KMS-11 (cell line): ENCODE results near the gene C2orf68.

Source experiments
- H2AFZ ChIP-seq: fragments of 200-600 bp; sonication (generic); 2 replicates; pipeline ENCODE4 v1.6.1; 2016; ENCODE audit warnings: antibody characterized with exemption, mixed run types, low read depth
- H3K27ac ChIP-seq: fragments of 200-600 bp; sonication (generic); 2 replicates; pipeline ENCODE4 v1.6.1; 2016; ENCODE audit warnings: mild to moderate bottlenecking, mixed run types
- H3K27me3 ChIP-seq: fragments of 200-600 bp; sonication (generic); 2 replicates; pipeline ENCODE4 v1.6.1; 2017; ENCODE audit warnings: mild to moderate bottlenecking, low read depth, mixed run types, moderate library complexity; ENCODE audit not compliant: insufficient read depth
- H3K36me3 ChIP-seq: fragments of 200-600 bp; sonication (generic); 2 replicates; pipeline ENCODE4 v1.6.1; 2017; ENCODE audit warnings: mild to moderate bottlenecking, mixed run types; ENCODE audit not compliant: insufficient read depth
- H3K4me1 ChIP-seq: fragments of 200-600 bp; sonication (generic); 2 replicates; pipeline ENCODE4 v1.6.1; 2016; ENCODE audit warnings: mild to moderate bottlenecking, low read depth, mixed run types; ENCODE audit not compliant: poor library complexity, severe bottlenecking
- H3K4me2 ChIP-seq: fragments of 200-600 bp; sonication (generic); 2 replicates; pipeline ENCODE4 v1.7.0; 2016; ENCODE audit warnings: mild to moderate bottlenecking, mixed run types
- H3K4me3 ChIP-seq: fragments of 200-600 bp; sonication (generic); IDR thresholded peaks from 2 replicates; pipeline ENCODE4 v1.6.1; 2017; ENCODE audit warnings: low read depth, low read length, mixed read lengths; ENCODE audit not compliant: insufficient read depth
- H3K79me2 ChIP-seq: fragments of 200-600 bp; sonication (generic); 2 replicates; pipeline ENCODE4 v1.6.1; 2016; ENCODE audit warnings: low read depth, mixed run types; ENCODE audit not compliant: insufficient read depth
- H3K9ac ChIP-seq: fragments of 200-600 bp; sonication (generic); 2 replicates; pipeline ENCODE4 v1.6.1; 2016; ENCODE audit warnings: mild to moderate bottlenecking, mixed run types
- H4K20me1 ChIP-seq: fragments of 200-600 bp; sonication (generic); 2 replicates; pipeline ENCODE4 v1.6.1; 2016; ENCODE audit warnings: mild to moderate bottlenecking, mixed run types; ENCODE audit not compliant: insufficient read depth
- TF ChIP-seq, protein P1 (sequence below): fragments of 200-600 bp; sonication (generic); conservative IDR thresholded peaks from 2 replicates; pipeline ENCODE4 v1.6.1; 2017; ENCODE audit warnings: low read depth, mild to moderate bottlenecking, antibody characterized with exemption, low read length, moderate library complexity, mixed read lengths

C2orf68 gene

DNA sequence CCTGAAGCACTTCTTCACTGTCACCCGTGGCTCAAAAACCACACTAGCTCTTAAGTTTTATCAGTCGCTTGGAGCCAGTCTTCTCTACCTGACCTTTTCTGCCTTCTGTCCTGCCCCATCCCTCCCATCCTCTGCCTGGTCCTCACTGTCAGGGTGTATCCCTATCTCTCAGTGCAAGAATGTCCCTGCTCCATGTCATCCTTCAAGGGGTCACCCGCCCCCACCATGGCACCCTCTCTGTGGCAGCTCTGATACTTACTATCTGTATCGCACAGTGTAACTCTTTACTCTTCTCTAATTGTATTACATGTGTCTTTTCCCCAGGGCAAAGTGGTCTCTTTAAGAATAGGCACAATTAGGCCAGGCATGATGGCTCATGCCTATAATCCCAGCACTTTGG is 23.2 kb downstream of the C2orf68 start:
- Histone ChIP-seq H2AFZ (no peak overlapping the region), H3K27ac (no peak overlapping the region), H3K4me1 (no peaks in the 10 kb centered on the region), H3K36me3 (no peaks in the 10 kb centered on the region), H3K9ac (no peak overlapping the region), H4K20me1 (no peaks in the 10 kb centered on the region), H3K4me2 (no peak overlapping the region), H3K4me3 (no peak overlapping the region), H3K27me3 (no peaks in the 10 kb centered on the region), H3K79me2 (no peaks in the 10 kb centered on the region)
- TF ChIP-seq, protein P1, sequence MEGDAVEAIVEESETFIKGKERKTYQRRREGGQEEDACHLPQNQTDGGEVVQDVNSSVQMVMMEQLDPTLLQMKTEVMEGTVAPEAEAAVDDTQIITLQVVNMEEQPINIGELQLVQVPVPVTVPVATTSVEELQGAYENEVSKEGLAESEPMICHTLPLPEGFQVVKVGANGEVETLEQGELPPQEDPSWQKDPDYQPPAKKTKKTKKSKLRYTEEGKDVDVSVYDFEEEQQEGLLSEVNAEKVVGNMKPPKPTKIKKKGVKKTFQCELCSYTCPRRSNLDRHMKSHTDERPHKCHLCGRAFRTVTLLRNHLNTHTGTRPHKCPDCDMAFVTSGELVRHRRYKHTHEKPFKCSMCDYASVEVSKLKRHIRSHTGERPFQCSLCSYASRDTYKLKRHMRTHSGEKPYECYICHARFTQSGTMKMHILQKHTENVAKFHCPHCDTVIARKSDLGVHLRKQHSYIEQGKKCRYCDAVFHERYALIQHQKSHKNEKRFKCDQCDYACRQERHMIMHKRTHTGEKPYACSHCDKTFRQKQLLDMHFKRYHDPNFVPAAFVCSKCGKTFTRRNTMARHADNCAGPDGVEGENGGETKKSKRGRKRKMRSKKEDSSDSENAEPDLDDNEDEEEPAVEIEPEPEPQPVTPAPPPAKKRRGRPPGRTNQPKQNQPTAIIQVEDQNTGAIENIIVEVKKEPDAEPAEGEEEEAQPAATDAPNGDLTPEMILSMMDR = no peak

DNA sequence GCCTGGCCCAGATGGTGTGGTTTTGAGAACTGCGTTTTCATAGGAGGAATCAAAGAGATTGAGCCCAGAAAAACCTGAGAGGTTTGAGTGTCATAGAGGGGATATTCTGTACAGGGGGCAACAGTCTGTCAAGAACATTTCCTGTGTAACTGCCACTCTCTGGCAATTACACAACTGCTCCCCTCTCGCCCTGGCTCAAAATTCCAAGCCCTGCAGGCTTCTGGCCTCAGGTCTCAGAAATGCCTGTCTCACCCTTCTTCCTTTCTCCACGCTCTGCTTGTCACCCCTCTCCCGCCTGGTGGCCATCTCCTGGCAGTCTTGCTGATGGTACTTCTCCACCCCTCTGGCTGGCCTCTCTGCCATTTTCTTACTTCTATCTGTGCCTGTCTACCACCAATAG is 23.6 kb downstream of the C2orf68 start:
- no peaks in the 10 kb centered on the region for H3K4me1 ChIP-seq
- no peak overlapping the region for H3K9ac ChIP-seq
- H2AFZ ChIP-seq = no peak overlapping the region
- H4K20me1 ChIP-seq = no peaks in the 10 kb centered on the region
- no peak overlapping the region for H3K4me3 ChIP-seq
- no peak overlapping the region for H3K27ac ChIP-seq
- no peaks in the 10 kb centered on the region for H3K79me2 ChIP-seq
- H3K27me3 ChIP-seq = no peaks in the 10 kb centered on the region
- H3K36me3 ChIP-seq = no peaks in the 10 kb centered on the region
- TF ChIP-seq, protein P1 = no peak
- no peak overlapping the region for H3K4me2 ChIP-seq

DNA sequence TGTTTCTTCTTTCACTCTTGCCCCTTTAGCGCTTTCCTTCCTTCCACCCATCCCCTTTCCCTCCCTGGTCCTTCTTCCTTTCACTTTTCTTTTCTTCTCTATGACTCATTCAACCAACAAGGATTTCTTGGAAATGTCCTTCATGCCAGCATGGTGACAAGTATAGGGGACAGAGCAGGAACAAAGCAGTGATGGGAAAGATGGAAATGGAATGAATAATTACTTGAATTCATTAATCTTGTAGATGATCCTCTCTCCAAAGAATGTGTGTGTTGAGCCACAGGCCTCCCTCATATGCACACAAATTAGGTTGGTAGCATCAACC is 26.1 kb downstream of the C2orf68 start:
- no peak overlapping the region for H2AFZ ChIP-seq
- H3K27ac ChIP-seq = no peak overlapping the region
- H3K4me1 ChIP-seq = no peaks in the 10 kb centered on the region
- H3K4me3 ChIP-seq = no peak overlapping the region
- H3K4me2 ChIP-seq = no peak overlapping the region
- TF ChIP-seq, protein P1 = no peak
- no peaks in the 10 kb centered on the region for H4K20me1 ChIP-seq
- H3K36me3 ChIP-seq = no peaks in the 10 kb centered on the region
- H3K27me3 ChIP-seq = peaks cover 6% of the 10 kb centered on the region; the same call in 1 of the 2 replicates
- H3K79me2 ChIP-seq = no peaks in the 10 kb centered on the region
- no peak overlapping the region for H3K9ac ChIP-seq

DNA sequence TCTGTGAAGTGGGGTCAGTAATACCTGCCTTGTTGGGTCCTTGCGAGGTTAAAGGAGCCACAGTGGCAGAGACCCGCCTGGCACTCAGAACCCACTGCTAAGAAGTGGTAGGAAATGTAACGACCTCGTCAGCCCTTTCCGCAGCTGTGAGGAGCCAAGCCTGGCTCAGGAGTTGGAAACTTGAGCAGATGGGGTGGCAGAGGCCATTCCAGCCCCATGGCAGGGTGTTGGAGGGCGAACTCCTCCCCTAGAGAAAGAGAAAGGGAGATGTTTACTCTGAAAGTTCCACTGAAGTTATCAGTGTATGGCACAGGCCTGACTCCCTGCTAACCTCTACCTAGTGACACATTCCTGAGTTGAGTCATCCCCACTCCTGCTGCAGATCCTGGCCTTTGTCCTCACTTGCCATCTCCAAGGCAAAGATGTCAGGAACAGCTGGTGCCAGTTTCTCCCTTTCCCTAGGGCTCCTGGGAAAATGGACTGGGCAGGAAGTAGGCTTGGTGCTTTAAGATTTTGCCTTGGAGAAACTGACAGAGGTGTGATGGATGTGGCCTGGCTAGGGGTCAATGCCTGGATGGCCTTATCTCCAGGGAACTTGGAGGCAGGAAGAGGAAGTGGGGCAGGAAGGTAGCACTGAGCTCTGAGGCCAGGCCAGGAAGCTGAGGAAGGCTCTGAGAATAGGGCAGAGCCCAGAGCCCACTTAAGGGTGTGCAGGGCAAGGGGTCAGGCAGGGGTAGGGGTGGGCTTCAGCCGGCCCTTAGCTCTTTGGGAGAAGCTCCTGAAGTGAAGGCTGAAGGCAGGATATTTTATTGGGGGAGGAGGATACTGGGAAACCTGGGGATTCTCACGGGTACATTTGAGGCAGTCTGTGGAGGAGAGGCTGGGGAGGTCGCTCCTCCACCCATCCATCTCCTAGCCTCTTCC is 26.7 kb downstream of the C2orf68 start:
- no peak overlapping the region for H3K4me3 ChIP-seq
- H3K4me1 ChIP-seq = no peaks in the 10 kb centered on the region
- peaks cover 6% of the 10 kb centered on the region; the same call in 1 of the 2 replicates for H3K27me3 ChIP-seq
- H4K20me1 ChIP-seq = no peaks in the 10 kb centered on the region
- H3K9ac ChIP-seq = no peak overlapping the region
- H2AFZ ChIP-seq = no peak overlapping the region
- H3K36me3 ChIP-seq = no peaks in the 10 kb centered on the region
- H3K4me2 ChIP-seq = no peak overlapping the region
- H3K27ac ChIP-seq = no peak overlapping the region
- no peaks in the 10 kb centered on the region for H3K79me2 ChIP-seq
- TF ChIP-seq, protein P1 = no peak
